ENCODE data around the gene SETD3.

GRCh38 chr14:99512571-99513182 lies 32.0 kb upstream of the SETD3 start:
- no peak for TF ChIP-seq CTCF (IDR thresholded peaks at IDR 0.05; ENCODE audit: insufficient read depth, low read depth, low read length)
- TF ChIP-seq EZH2 (IDR thresholded peaks at IDR 0.05; ENCODE audit: insufficient read depth, low read length), result no peak
